AG09319 (cell line): Measurements from ENCODE around the gene AREG.

Experiments
- DNase-seq: peaks from one replicate; pipeline ENCODE4 v3.0.0-alpha.2; 2010; ENCODE audit warnings: low read depth; ENCODE audit errors: extremely low read depth
- TF ChIP-seq, protein P1 (sequence below): IDR thresholded peaks from 2 replicates; pipeline ENCODE4 v1.5.1; 2011; ENCODE audit warnings: low read depth, mild to moderate bottlenecking, inconsistent platforms, low read length, moderate library complexity

The AREG gene

DNA sequence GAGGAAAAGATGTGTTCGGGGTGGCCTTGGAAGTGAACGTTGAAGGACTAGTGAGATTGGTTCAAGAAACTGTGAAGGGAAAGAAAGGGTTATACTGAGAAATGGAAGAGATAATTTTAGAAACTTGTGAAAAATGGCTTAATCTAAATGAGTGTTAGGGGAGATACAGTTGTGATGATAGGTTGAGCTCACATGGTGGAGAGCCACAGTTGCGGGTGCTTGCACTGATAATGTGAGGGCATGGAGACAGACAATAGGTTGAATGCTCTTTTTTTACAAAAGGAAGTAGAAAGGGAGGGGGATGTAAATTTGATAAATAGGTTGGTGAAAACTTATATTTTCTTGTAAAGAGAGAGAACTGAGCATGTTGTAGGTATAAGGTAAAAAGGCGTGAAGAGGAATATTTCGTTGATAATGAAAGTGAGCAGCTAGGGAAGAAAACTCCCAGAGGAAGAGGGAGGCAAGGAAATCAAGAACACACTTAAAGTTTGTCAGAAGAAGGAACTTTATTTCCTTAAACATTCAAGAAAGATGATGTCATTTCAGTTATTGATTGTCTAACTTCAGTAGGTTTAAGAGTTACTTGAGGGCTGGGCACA lies 8.2 kb downstream of the AREG start:
- no peak for DNase-seq
- TF ChIP-seq, protein P1, sequence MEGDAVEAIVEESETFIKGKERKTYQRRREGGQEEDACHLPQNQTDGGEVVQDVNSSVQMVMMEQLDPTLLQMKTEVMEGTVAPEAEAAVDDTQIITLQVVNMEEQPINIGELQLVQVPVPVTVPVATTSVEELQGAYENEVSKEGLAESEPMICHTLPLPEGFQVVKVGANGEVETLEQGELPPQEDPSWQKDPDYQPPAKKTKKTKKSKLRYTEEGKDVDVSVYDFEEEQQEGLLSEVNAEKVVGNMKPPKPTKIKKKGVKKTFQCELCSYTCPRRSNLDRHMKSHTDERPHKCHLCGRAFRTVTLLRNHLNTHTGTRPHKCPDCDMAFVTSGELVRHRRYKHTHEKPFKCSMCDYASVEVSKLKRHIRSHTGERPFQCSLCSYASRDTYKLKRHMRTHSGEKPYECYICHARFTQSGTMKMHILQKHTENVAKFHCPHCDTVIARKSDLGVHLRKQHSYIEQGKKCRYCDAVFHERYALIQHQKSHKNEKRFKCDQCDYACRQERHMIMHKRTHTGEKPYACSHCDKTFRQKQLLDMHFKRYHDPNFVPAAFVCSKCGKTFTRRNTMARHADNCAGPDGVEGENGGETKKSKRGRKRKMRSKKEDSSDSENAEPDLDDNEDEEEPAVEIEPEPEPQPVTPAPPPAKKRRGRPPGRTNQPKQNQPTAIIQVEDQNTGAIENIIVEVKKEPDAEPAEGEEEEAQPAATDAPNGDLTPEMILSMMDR: no peak

DNA sequence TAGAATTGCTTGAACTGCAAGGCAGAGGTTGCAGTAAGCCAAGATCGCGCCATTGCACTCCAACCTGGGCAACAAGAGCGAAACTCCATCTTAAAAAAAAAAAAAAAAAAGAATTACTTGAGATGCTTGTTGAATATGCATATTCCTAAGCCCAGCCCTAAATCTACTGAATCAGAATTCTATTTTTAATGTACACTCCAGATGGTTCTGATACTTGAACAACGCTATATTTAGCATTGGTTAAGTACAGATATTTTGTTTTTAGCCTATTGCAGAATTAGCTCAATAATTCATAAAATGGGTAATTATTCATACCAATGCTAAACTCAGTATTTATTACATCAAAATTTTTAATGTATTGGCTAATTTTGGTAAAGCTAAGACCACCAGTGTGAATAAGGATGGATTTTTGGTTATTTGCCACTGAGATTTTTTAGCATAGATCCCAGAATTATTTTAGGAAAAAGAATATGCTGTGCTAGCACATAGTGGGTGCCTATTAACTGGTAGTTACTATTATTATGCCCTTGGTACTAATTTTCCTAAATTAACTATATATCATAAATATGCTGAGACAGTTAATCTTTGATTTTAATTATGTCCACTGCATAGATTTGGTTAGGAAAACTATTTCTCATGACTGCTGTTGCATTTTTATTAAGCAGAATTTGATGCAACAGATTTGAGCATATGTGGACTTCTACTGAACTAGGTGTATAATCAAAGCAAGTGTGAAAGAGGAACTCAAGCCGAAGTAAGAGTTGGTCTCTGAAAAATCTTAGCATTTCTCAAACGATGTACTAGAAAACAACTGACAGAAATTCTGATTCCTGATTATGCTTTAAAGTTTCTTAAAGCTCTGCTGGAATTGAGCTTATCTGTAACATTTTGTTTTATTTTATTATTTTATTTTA lies 9.2 kb downstream of the AREG start:
- TF ChIP-seq, protein P1: no peak
- DNase-seq: no peak

DNA sequence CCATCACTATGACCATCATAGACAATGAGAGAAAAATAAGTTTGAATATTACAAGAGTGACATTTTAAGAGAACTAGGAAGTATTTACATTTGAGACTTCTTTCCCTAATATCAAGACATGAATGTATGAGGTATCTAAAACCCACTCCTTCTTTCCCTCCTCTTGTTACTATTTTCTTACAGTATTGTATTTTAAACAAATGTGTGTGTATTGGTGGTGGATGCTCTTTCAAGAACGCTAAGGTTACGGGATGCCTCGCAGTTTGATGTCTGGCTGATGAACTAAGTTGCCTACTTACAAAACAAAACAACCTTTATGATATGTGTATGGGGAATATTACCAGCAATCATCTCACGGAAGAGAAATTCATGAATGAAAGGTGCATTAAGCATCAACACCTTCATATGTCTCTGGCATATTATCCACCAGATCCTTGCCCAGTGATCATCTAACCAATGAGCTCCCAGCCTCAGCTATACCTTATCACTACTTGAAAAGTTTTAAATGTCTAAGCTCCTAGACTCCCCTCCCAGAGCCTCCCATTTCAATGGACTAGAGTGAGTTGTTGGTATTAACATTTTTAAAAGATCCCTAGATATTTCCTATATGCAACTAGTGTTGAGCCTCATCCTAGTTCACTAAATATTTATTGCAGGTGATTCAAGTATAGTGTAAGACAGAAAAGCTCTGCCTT lies 10.6 kb downstream of the AREG start:
- DNase-seq: no peak
- TF ChIP-seq, protein P1: no peak

DNA sequence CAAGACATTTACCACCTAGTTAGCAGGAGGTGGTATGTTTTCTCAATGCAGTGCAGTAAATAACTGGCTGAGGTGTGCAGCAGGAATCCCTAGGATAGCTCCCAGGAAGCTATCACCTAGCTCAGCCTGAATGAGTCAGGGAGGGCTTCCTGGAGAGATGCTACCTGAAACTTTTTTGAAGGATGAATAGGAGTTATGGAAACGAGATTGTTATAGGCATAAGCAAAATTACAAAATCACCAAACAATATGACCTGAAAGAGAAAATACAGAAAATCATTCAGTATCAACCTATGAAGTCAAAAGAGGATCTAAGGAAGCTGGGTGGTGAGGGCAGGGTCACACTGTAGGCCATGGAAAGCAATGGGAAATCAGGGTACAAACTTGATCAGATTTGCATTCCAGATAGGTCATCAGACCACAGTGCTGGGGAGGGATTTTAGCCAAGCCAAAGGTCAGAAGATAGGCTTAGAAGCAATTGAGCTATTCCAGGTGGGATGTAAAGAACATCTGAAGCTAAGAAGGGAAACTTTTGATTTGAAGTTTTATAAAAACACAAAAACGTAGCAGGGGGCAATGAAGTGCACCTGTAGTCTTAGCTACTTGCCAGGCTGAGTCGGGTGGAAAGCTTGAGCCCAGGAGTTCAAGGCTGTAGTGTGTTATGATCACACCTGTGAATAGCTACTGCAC lies 11.3 kb downstream of the AREG start:
- TF ChIP-seq, protein P1: no peak
- no peak for DNase-seq

DNA sequence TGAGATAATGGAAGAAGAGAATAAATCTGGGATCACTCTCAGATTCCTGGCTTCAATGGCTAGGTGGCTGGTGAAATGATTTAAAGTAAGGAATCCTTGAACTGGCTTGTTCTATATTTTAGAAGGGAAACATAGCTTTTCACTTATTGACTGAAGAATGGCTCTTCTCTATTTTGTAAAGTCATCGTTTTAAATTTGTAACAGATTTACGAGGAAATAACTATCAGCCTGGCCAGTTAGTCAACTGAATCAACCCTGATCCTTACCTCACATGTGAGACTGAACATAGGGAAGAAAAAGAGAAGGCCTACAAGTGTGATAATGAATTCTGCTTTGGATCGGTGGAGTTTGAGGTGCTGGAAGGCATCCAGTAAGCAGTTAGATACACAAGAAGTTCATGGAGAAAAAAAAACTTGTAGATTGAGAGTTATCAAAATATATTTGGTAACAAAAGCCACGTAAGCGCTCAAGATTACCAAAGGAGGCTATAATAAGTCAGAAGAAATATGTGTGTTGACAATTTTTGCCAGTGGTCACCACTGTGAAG lies 12.0 kb downstream of the AREG start:
- DNase-seq: no peak
- TF ChIP-seq, protein P1: no peak

DNA sequence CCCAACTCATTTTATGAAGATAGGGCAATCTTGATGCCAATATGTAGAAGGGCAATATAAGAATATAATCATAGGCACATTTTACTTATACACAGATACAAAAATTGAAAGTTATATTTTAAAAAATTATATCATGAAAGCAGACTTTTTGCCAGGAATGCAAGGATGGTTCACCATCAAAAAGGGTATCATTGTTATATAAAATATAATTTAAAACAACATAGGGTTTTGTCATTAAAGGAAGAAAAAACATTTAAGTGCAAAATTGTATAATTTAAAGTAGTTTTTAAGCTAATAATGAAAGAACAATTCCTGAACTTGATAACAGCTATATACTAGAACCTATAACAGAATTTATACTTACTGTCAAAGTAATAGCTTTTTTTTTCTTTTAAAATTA lies 15.9 kb downstream of the AREG start:
- no peak for DNase-seq
- TF ChIP-seq, protein P1: no peak
